ENCODE results near the gene BAZ1B.
"Not testable (repeated sequence)": the region's sequence is repeated elsewhere in the genome, so short reads cannot be mapped to it uniquely, and the experiment has no call there.

The BAZ1B gene

DNA sequence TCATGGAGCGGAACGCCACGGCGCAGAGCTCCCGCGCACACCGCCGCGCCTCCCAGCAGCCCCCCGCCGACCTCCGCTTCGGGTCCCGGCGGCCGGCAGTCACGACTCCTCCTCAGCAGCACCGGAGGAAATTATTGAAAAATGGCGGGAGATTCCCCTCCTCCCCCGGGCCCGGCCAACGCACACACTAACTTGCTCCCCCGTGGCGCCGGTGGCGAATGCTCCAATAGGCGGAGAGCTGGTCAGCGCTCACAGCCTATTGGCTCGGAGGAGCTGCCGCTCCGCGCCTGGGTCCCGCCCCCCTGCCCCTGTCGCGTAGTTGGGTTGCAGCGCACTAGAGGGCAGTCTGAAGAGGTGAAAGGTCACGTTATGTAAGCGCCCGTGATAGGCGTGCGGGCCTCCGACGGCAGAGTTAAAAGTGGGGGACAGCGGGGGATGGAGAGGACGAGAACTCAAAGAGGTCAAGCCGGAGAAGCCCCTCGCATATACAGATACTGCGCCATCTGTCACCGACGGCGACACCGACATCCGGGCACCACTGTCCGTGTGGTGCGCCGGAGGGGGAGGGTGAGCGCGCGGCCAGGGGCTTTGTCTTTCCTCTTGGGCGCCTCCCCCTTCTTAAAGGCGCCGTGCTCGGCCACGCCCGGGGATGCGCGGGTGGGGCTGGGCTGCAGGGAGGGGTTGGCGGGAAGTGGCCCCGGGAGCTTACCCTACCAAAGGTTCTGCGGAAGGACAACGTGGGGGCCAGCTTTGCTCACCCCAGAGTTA lies at the start of gene BAZ1B:
Gene BAZ1B (minus strand): TSS at position 189 of the 768 bp plus-strand sequence. CDS start 360 bp downstream, outside the sequence.
- ATAC-seq (peak; percentile 95), DNase-seq (peak; percentile 96 to 98)
- Mint-ChIP-seq H3K27ac (peak within 1 kb of the TSS; percentile 99 to 100), H3K27me3 (no peaks in the 10 kb centered on the region), H3K4me1 (peaks cover 73% of the 10 kb centered on the region), H3K9me3 (no peaks in the 10 kb centered on the region), H3K4me3 (peak within 1 kb of the TSS; percentile 91 to 98)

DNA sequence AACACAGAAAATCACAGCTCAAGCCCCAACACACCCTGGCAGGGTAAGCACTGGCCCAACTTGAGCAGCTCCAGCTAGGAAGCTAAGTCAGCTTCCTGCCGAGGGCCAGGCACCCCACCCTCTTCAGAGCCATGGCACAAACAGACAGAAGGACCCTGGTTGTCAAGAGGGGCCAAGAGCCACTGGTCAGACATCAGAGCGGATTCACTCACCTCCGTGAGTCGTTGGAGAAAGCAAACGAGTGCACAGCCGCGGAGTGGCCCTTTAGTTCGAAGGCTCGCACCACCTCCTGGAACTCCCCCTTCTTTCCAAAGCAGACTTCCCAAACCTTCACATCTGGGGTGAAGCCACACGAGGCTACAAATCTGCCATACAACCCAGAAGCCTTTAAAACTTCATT lies 48.9 kb upstream of the BAZ1B start:
- no peak for DNase-seq

GRCh38 chr7:73570521-73570920 lies 48.4 kb upstream of the BAZ1B start:
- no peak overlapping the region for H3K4me3 Mint-ChIP-seq
- DNase-seq (no peak), ATAC-seq (no peak)
- H3K4me1 Mint-ChIP-seq = peaks cover 23% of the 10 kb centered on the region
- no peaks in the 10 kb centered on the region for H3K9me3 Mint-ChIP-seq
- no peak overlapping the region for H3K27ac Mint-ChIP-seq
- H3K27me3 Mint-ChIP-seq = no peaks in the 10 kb centered on the region

More for the DNA sequence above, 48.9 kb upstream of the BAZ1B start:
- H3K27me3 Mint-ChIP-seq = no peaks in the 10 kb centered on the region
- no peak overlapping the region for H3K27ac Mint-ChIP-seq
- peaks cover 22% of the 10 kb centered on the region for H3K4me1 Mint-ChIP-seq
- ATAC-seq = no peak
- no peak overlapping the region for H3K4me3 Mint-ChIP-seq
- H3K9me3 Mint-ChIP-seq = no peaks in the 10 kb centered on the region

- Mint-ChIP-seq H3K9me3 (no peaks in the 10 kb centered on the region), H3K4me1 (peaks cover 23% of the 10 kb centered on the region), H3K27me3 (no peaks in the 10 kb centered on the region), H3K27ac (no peak overlapping the region), H3K4me3 (no peak overlapping the region)
- ATAC-seq (no peak), DNase-seq (no peak)
These were observed 47.0 kb upstream of the BAZ1B start for GRCh38 chr7:73569042-73569608.

DNA sequence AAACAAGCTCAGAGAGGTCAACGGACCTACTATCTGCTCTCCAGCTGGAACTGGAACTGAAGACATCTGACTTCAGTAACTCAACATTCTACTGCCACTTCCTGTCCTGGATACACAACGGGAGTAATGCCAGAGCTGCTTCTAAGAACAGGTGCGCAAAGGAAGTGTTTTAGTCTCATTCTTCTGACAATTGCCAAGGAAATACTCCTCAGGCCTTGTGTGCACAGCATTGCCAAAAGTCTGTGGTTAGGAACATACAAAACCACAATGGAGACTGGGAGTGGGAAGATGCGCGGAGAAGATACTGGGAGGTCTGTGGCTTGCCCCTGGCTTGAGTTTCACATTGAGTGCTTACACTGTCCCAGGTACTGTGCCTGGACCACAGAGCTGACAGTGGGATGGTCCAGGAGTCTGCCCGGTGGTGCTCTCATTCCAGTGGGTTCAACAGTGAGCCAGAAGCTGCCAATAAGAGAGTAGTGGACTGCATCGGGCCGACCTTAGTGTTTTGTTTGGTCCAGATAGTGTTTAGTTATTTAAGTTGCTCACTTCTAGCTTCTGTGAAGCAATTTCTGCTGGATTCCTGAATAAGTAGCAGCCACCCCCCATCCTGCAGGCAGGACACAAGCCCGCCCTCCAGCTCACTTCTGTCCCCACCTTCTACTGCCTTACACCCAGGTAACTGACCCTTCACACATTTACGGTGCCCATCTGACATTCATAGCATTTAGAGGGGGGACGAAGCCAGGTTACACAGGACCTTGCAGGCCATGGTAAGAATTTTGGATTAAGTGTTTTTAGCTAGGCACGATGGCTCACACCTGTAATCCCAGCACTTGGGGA lies 46.0 kb upstream of the BAZ1B start:
- H3K27me3 Mint-ChIP-seq = no peaks in the 10 kb centered on the region
- H3K27ac Mint-ChIP-seq = no peak overlapping the region
- DNase-seq = no peak
- H3K4me3 Mint-ChIP-seq = no peak overlapping the region
- peaks cover 23% of the 10 kb centered on the region for H3K4me1 Mint-ChIP-seq
- ATAC-seq = no peak
- no peaks in the 10 kb centered on the region for H3K9me3 Mint-ChIP-seq

DNA sequence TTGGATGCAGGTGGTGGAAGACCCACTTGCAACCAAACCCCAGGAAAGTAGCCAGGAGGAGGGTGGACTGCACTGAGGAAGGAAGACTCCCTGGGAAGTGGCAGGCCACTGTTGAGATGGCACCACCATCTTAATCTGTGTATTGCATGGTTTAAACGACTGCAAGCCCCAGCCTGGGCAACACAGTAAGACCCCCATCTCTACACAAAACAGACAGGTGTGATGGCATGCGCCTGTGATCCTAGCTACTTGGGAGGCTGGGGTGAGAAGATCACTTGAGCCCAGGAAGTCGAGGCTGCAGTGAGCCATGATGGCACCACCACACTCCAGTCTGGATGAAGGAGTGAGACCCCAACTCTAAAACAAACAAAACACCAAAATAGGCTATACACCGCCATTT lies 45.0 kb upstream of the BAZ1B start:
- no peaks in the 10 kb centered on the region for H3K27me3 Mint-ChIP-seq
- no peaks in the 10 kb centered on the region for H3K9me3 Mint-ChIP-seq
- peaks cover 23% of the 10 kb centered on the region for H3K4me1 Mint-ChIP-seq
- ATAC-seq = no peak
- no peak overlapping the region for H3K27ac Mint-ChIP-seq
- no peak overlapping the region for H3K4me3 Mint-ChIP-seq
- DNase-seq = no peak

GRCh38 chr7:73566431-73566830 lies 44.3 kb upstream of the BAZ1B start:
- ATAC-seq = peak; percentile 55
- not testable (repeated sequence) for H3K9me3 Mint-ChIP-seq, DNase-seq, H3K27me3 Mint-ChIP-seq
- Mint-ChIP-seq H3K27ac (peak overlapping the region in 1 of 2 donors; percentile 73), H3K4me1 (peaks cover 23% of the 10 kb centered on the region), H3K4me3 (peak overlapping the region; percentile 40 to 74)

DNA sequence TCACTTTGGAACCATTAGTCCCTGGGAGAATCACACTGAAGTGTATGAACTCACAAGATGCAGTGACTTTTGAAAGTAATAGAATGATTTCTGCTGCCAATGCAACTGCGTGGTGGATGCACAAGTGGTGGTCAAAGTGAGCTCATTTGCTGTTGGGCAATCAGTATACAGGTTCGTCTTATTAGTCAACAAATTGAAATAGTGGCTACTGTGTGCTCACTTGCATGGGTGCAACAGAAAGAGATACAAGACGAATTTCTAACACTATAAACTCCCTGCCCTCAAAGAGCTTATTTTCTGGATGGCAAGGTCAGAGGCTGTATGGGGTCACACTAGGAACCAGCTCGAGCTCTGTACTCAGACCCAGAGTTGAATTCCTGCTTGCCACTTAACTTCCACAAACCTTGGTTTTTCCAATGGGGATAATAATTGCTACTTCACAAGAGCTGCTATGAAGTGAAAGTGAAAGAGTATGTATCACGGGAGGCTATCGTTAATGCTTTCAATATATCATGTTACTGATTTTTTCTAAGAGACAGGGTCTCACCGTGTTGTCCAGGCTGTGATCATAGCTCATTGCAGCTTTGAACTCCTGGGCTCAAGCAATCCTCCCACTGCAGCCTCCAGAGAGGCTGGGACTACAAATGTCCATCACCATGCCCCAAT lies 43.7 kb upstream of the BAZ1B start:
- peak overlapping the region in 1 of 2 donors; percentile 7 for H3K27ac Mint-ChIP-seq
- peaks cover 24% of the 10 kb centered on the region for H3K4me1 Mint-ChIP-seq
- H3K27me3 Mint-ChIP-seq = no peaks in the 10 kb centered on the region
- peak; percentile 34 for ATAC-seq
- no peaks in the 10 kb centered on the region for H3K9me3 Mint-ChIP-seq
- H3K4me3 Mint-ChIP-seq = peak overlapping the region; percentile 40 to 74
- no peak for DNase-seq

DNA sequence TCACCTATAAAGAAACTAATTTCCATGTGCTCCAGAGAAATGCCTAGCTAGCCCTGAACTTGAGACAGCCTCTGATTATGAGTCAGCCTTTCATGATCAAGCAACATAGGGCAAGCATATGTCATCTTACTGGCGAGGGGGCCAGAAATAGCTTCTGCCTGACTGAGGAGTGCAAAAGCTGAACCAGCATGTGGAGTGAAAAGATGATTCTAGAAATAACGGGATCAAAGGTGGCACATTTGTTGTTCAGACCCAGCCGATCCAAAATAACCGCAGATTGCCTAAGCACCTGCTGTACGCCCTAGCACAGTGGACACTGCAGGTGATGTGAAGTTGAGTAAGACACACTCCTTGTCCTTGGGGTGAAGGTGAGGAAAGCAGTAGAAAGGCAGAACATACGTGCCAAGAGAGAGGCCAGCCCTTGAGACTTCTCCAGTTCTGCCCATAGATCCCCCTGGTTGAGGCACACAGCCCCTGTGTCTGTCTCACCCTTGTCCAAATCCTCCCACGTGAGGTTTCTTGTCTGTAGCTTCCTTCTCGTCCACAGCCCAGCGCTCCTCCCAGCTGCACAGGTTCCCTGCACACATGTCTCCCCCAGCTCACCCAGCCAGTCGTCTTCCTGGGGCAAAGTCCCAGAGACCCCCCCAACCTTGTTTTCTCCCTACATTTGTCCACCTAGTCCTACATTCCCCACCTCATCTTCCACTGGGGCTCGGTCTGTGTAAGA lies 38.2 kb upstream of the BAZ1B start:
- H3K9me3 Mint-ChIP-seq = no peaks in the 10 kb centered on the region
- ATAC-seq (no peak), DNase-seq (no peak)
- peaks cover 31% of the 10 kb centered on the region for H3K4me1 Mint-ChIP-seq
- no peaks in the 10 kb centered on the region for H3K27me3 Mint-ChIP-seq
- no peak overlapping the region for H3K4me3 Mint-ChIP-seq
- no peak overlapping the region for H3K27ac Mint-ChIP-seq

GRCh38 chr7:73557397-73558257 lies 35.5 kb upstream of the BAZ1B start, which contains the start of gene BCL7B:
Gene BCL7B, minus strand, starts transcription at chr7:73557690. Its CDS starts 112 bp downstream, at chr7:73557578.
- peak; percentile 77 for ATAC-seq
- Mint-ChIP-seq H3K27me3 (no peaks in the 10 kb centered on the region), H3K9me3 (no peaks in the 10 kb centered on the region), H3K4me3 (peak within 1 kb of the TSS; percentile 95), H3K4me1 (peaks cover 42% of the 10 kb centered on the region), H3K27ac (peak within 1 kb of the TSS; percentile 99)
- peak; percentile 81 to 83 for DNase-seq

GRCh38 chr7:73557108-73557396 lies 35.0 kb upstream of the BAZ1B start:
- H3K27ac Mint-ChIP-seq = peak overlapping the region; percentile 97 to 99
- ATAC-seq = peak; percentile 95
- DNase-seq = peak; percentile 90 to 93
- H3K9me3 Mint-ChIP-seq = no peaks in the 10 kb centered on the region
- peak overlapping the region; percentile 95 for H3K4me3 Mint-ChIP-seq
- H3K4me1 Mint-ChIP-seq = peaks cover 46% of the 10 kb centered on the region
- H3K27me3 Mint-ChIP-seq = no peaks in the 10 kb centered on the region

DNA sequence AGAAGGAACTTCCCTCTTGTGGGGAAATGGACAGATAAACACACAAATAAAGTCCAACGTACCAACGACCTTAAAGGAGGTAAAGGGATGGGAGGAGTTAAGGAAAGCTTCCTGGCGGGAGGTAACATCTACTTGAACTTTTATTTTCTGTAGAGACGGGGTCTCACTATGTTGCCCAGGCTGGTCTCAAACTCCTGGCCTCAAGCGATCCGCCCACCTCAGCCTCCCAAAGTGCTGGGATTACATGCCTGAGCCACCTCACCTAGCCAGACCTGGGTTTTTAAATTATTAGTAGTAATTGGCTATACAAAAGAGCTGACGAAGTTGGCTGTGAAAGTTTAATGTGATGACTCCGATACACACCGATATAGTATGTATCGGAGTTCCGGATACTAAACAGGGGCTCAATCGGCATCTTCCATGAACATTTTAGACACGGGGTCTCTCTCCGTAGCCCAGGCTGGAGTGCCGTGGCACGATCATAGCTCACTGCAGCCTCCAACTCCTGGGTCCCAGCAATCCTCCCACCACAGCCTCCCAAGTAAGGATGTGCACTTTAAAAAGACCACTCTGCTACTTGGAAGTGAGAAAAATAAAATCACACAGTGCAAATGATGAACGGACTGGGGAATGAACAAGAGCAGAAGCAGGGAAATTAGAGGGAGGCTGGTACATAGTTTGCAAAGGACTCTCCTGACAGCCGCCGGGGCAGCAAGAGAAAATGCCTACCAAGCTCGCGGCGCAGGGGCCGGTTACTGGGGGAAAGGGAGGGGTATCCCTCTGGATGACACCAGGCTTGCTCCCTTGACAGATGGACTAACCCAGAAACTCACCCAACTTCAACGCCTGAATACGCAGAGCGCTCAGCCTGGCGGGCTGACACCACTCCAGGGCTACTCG lies 34.4 kb upstream of the BAZ1B start:
- DNase-seq (no peak), ATAC-seq (no peak)

GRCh38 chr7:73555411-73555982 lies 33.4 kb upstream of the BAZ1B start:
- Mint-ChIP-seq H3K4me3 (peak overlapping the region; percentile 95), H3K9me3 (no peaks in the 10 kb centered on the region), H3K27ac (peak overlapping the region; percentile 4 to 72), H3K27me3 (no peaks in the 10 kb centered on the region), H3K4me1 (peaks cover 43% of the 10 kb centered on the region)
- DNase-seq (no peak), ATAC-seq (no peak)

More for the DNA sequence above, 34.4 kb upstream of the BAZ1B start:
- H3K27ac Mint-ChIP-seq = peak overlapping the region; percentile 83 to 91
- peaks cover 47% of the 10 kb centered on the region for H3K4me1 Mint-ChIP-seq
- no peaks in the 10 kb centered on the region for H3K9me3 Mint-ChIP-seq
- no peaks in the 10 kb centered on the region for H3K27me3 Mint-ChIP-seq
- peak overlapping the region; percentile 95 for H3K4me3 Mint-ChIP-seq
